GM04504 (cell line): Measurements from ENCODE around the gene RTL10.
"Not testable (repeated sequence)": the region's sequence is repeated elsewhere in the genome, so short reads cannot be mapped to it uniquely, and the experiment has no call there.

Experiments used
- DNase-seq: peaks from one replicate; pipeline ENCODE4 v3.0.0-alpha.2; 2012; ENCODE audit warnings: low read depth

The RTL10 gene

DNA sequence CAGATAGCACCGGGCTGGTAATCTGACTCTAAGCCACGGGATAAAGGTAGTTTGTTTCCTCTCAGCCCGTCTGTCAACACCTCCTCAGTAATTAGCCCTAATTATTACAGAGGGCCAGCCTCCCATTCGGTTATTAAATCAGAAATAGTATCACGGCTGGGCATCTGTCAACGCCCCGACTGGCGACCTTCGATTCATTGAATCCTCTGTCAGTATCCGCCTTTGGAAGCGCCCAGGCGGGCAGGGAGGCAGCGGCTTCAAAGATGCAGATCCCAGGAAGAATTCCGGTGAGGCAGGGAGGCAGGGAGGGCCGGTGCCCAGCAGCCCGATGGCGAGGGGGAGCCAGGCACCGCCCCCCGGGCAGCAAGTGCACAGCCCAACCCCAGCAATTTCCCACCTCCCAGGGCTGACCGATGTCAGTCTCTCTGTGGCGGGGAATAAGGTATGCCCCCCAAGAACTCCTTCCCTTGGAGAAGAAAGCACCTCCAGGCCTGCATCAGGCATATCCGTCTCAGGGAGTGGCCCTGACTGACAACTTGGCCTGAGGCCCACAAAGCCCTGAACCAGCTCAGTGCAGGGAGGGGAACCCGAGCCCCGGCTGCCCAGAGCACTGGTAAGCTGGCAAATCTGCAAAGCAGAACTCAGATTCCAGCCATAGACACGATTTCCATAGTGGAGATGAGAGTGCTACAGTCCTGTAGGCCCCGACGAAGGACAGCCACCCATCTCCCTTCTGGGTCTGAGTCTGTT is 11.4 kb downstream of the RTL10 start:
- no peak for DNase-seq

GRCh38 chr22:19842393-19843106 is 12.1 kb downstream of the RTL10 start:
- DNase-seq = no peak

GRCh38 chr22:19841641-19842392 is 12.9 kb downstream of the RTL10 start:
- DNase-seq = no peak

GRCh38 chr22:19840955-19841640 is 13.6 kb downstream of the RTL10 start:
- DNase-seq = no peak

DNA sequence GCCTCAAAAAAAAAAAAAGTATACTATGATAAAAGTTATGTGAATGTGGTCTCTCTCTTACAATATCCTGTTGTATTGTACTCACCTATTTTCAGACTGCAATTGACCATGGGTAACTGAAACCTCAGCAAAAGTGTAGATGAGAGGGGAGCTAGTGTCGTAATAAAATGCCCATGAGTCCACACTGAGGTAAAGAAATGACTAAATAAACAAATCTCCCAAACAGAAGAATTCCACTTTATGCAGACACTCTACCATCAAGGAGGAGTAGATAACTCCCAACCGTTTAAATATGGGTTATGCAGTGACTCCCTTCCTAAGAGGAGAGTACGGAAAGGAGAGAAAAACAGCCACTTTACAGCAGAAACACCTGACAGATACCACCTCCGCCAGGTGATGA is 14.6 kb downstream of the RTL10 start:
- no peak for DNase-seq

DNA sequence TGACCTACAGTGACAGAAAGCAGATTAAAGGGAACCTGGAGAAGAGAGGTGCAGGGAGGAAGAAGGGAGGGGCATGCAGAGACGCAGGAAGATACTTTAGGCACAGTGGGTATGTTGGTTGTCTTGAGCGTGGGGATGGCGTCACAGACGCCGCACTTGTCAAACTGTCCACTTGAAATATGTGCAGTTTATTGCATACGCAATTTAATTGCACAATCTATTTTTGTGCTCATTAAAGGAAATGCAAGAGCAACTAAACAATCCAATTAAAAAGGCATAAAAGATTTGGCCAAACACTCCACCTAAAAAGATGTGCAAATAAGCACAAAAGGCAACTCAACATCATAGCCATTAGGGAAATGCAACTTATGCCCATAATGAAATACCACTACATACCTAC is 16.8 kb downstream of the RTL10 start:
- no peak for DNase-seq

- no peak for DNase-seq
Observed at GRCh38 chr22:19836512-19836911, 18.2 kb downstream of the RTL10 start.

DNA sequence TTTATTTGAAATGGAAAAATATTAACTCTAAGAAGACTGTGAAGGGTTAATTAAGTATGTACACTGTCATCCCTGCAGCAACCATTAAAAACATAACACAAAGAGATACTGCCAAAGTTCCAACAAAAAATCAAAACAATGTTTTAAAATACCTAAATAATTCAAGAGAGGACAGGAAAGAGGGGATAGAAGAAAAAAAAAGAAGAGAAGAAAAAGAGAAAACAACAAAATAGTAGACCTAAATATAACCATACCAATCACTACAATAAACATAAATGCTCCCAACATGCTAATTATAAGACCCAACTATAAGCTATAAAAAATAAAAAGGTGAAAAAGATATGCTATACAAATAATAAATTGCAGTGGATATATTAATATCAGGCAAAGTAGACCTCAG is 20.1 kb downstream of the RTL10 start:
- DNase-seq = no peak

DNA sequence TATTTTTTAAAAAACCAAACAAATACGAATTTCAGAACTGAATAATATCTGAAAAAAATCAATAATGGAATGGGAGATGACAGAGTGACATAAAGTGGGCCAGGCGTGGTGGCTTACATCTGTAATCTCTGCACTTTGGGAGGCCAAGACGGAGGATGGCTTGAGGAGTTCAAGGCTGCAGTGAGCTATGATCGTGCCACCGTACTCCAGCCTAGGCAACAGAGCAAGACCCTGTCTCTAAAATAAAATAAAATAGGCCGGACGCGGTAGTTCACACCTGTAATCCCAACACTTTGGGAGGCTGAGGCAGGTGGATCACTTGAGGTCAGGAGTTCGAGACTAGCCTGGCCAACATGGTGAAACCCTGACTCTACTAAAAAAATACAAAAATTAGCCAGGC is 21.3 kb downstream of the RTL10 start:
- not testable (repeated sequence) for DNase-seq

DNA sequence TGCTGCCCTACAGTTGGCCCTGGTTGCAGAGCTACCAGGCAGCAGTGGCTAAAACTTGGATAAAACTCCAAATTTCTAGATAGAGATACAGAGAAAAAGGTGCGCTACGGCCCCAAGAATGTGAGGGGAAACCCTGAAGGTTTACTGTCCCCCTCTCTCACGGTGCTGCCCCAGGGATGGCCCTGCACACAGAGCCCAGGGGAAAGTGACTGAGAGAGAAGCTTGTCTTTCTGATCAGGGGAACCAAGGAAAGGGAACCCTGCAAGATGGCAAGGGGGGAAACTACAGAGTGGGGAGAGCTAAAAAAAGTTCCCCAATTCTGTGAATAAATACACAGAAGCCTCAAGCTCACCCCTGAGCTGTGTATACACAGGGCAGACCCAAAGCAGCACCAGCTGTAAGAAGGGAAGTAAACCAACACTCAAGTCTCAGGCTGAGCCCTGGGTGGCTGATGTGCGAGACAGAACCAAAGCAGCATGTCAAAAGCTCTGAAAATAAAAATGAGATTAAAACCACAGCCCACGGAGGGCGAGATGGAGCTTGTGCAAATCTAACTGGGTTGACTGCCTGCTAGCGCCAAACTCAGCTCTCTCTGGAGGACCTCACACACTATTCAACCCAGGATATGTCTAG is 22.1 kb downstream of the RTL10 start:
- DNase-seq = no peak

- not testable (repeated sequence) for DNase-seq
Observed at GRCh38 chr22:19831979-19832378, 22.7 kb downstream of the RTL10 start.

GRCh38 chr22:19831016-19831415 is 23.7 kb downstream of the RTL10 start:
- no peak for DNase-seq

DNA sequence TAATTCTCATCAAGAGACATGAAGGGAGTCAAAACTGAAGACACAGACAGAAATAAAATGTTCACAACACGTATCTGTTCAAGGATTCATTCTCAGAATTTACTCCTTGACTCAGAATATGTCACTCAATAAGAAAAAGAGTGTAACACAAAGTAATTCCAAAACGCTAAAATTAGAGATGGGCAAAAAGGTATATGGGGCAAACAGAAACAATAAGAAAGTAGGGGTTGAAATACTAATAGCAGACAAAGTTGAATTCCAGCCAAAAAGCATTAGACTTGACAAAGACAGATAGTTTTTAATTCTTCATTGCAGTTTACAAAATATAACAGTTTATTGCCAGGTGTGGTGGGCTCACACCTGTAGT is 26.7 kb downstream of the RTL10 start:
- no peak for DNase-seq

- DNase-seq = no peak
Observed at GRCh38 chr22:19827341-19828034, 27.2 kb downstream of the RTL10 start.

DNA sequence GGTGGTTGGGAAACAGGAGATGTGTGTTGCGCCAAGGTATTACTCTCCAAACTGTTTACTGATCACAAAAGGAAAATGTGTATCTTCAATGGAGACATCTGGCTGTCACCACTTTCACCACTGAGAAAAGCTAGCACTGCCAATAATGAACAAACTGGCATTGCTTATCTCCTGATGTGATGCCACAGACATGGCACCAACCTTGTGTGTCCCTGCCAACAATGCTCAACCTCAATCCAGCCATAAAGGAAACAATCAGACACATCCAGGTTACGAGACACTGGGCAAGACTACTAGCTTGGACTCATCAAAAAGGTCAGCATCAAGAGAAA is 28.1 kb downstream of the RTL10 start:
- no peak for DNase-seq

DNA sequence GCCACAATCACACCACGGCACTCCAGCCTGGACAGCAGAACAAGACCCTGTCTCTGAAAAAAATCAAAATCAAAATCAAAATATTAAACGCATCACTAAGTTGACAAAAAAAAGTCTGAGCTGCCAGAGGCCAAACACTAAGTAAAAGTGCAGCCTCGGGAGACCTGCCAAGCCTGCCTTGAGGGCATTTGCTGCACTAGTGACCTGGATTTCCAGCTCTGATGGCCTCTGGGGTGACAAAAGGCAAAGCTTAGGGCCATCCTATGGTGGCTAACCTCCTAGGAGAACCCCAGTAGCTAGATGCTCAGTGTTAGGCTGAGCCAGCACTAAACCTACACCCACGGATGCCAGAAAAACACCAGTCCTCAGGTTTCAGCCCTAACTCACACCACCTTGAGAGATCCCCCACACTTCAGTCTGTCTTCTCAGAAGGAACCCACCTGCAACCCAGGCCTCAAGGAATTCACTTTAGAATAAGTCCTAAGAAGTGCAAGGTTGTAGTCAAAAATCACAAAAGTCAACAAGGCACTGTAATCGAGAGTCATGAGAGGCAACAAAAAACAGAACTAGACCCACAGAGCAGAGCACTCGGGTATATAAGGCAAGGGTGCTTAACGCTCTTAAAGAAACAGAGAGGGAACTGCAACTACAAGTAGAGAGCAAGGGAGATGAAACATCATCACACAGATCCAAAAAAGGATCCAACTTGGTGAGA is 28.6 kb downstream of the RTL10 start:
- no peak for DNase-seq

- DNase-seq = no peak
Observed at GRCh38 chr22:19824926-19825339, 29.7 kb downstream of the RTL10 start.

DNA sequence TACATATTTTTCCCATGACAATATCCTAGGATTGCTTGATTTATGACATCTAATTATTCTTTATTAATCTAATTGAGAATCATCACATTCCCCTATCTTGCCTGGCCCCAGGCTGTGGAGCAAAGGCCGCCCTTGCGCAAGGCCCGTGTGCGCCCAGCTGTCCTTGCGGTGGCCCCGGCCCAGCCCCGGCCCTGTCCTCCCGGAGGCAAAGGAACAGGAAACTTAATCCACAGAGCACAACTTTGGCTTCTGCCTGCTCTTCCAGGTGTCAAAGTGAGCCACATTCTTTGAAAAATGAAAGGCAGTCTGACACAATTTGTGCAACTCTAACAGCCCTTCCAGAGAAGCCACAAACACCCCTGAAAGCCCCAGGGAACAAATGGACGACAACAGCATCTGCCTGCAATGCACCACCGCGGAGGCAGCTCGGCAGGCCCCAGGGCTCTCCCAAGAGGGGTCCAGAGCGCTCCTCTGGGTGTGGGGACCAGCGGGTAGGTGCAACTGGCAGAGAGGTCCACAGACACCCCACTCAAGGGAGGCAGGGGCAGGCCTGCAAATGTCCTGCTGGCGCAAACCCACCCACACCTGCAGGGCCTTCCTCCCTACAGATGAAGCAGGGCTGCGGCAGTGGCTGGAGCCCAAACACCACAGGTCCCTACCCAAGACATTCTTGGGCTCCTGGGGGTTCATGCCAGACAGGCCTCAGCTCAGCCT is 30.3 kb downstream of the RTL10 start:
- no peak for DNase-seq

DNA sequence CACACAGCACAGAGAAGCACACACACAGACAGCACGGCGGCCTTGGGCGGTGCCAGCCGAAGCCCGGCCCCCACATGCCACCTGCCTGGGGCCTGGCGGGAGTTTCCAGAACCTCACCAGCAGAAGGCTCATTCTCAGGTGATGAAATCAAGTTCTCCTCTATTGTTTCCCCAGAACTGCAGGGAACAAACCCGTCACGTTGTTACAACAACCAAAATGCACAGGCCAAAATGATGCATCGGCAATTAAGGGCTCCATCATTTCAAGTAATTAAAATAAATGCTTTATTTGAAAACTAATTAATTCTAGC is 30.8 kb downstream of the RTL10 start:
- DNase-seq = no peak

DNA sequence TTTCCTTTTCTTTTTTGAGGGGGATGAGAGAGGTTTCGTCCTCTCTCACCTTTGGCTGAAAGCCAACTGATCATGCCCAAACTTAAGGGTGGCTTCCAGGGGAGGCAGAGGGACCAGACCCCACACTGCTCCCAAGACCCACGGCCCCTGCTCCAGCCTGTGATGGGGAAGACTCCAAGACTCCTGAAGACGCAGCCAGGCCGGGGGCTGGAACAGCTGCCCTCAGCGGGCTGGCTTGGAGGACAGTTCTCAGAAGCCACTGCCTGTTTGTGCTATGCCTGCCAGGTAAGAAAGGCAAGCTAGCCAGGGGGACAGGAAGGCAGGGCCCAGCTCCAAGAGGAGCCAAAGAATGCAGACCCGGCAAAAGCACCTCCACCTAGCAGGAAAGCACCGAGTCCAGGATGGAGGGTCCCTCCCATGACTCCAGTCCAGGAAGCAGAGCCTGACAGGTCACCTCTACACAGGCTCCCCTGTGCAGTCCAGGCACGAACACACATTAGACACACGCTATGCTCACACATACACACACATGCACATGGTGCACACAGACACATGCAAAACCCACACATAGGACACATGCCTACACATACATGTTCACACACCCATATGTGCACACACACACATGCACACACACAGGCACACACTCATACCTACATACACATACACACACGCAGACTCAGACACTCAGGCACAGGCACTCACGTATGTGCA is 31.3 kb downstream of the RTL10 start:
- DNase-seq = no peak
